Ectodermal cell (in vitro differentiated cells): Measurements from ENCODE around the gene CWC27. TPM values are rescaled to one million over a fixed set of nuclear protein-coding genes. Genes with fewer than 3 reads are reported as not detected.

Experiments
- H3K27ac ChIP-seq: 2 replicates; pipeline ENCODE4 v1.7.0; 2013; ENCODE audit warnings: mild to moderate bottlenecking, low read depth, low read length; ENCODE audit not compliant: insufficient read depth, poor library complexity, severe bottlenecking
- H3K27me3 ChIP-seq: 2 replicates; pipeline ENCODE4 v1.7.0; 2013; ENCODE audit warnings: mild to moderate bottlenecking, low read length; ENCODE audit not compliant: insufficient read depth, control insufficient read depth, poor library complexity, severe bottlenecking
- H3K36me3 ChIP-seq: one replicate; pipeline ENCODE4 v1.7.0; 2013; ENCODE audit warnings: low read length; ENCODE audit not compliant: control insufficient read depth, insufficient read depth
- H3K4me1 ChIP-seq: one replicate; pipeline ENCODE4 v1.7.0; 2013; ENCODE audit warnings: low read length; ENCODE audit not compliant: control insufficient read depth, insufficient read depth
- H3K4me3 ChIP-seq: 2 replicates; pipeline ENCODE4 v1.7.0; 2013; ENCODE audit warnings: low read depth, low read length, control low read depth; ENCODE audit not compliant: insufficient read depth
- H3K9me3 ChIP-seq: 2 replicates; pipeline ENCODE4 v1.7.0; 2013; ENCODE audit warnings: mild to moderate bottlenecking, low read length, moderate library complexity; ENCODE audit not compliant: control insufficient read depth
- WGBS, 2 experiments: methylation state at CpG; one replicate each; pipeline ENCODE4 v1.1.7; 2013; ENCODE audit warnings: missing lambda C conversion rate in 2 of 2; 5-methylcytosine and 5-hydroxymethylcytosine counted together
- polyA plus RNA-seq, 4 experiments: library from polyadenylated mRNA; stranded (reverse); fragments of 50-300 nt; gene quantifications; one replicate each; pipeline ENCODE4 v1.2.3, GENCODE V29; 2013

CWC27 gene
- polyA plus RNA-seq (2013, experiment 1 of 4): 51.6 TPM
- polyA plus RNA-seq (2013, experiment 2 of 4): 46.2 TPM
- polyA plus RNA-seq (2013, experiment 3 of 4): 43.7 TPM
- 47.4 TPM for polyA plus RNA-seq (2013, experiment 4 of 4)

- peak within 1 kb of the TSS; percentile 91 for H3K27ac ChIP-seq
- no peaks in the 10 kb centered on the region for H3K27me3 ChIP-seq
- no peaks in the 10 kb centered on the region for H3K9me3 ChIP-seq
- peak within 1 kb of the TSS; percentile 91 for H3K4me3 ChIP-seq
- 0% methylated on average over 47 to 48 of the region's 48 CpGs for WGBS, 2 experiments
- H3K4me1 ChIP-seq: peaks cover 16% of the 10 kb centered on the region
- H3K36me3 ChIP-seq: no peaks in the 10 kb centered on the region
Observed at GRCh38 chr5:64768358-64769312, at the start of gene CWC27, which contains the start of gene SREK1IP1. CWC27 (plus strand) TSS chr5:64768930; CDS start chr5:64769147, 217 bp downstream. SREK1IP1 (minus strand) TSS chr5:64768691; CDS start chr5:64768517, 174 bp downstream.

- H3K4me3 ChIP-seq: no peak overlapping the region
- no peaks in the 10 kb centered on the region for H3K9me3 ChIP-seq
- H3K36me3 ChIP-seq: peaks cover 4% of the 10 kb centered on the region
- H3K27ac ChIP-seq: no peak overlapping the region
- H3K27me3 ChIP-seq: no peaks in the 10 kb centered on the region
- 92 to 94% methylated on average over 3 of the region's 3 CpGs for WGBS, 2 experiments
- H3K4me1 ChIP-seq: no peaks in the 10 kb centered on the region
Observed at GRCh38 chr5:64722588-64722987, 46.1 kb upstream of the CWC27 start.

- WGBS, 2 experiments: 100% methylated on average over 1 of the region's 2 CpGs; no CpG with 5 or more reads in 1 of the 2 experiments
- no peak overlapping the region for H3K4me3 ChIP-seq
- H3K36me3 ChIP-seq: peaks cover 4% of the 10 kb centered on the region
- H3K4me1 ChIP-seq: no peaks in the 10 kb centered on the region
- H3K27ac ChIP-seq: no peak overlapping the region
- no peaks in the 10 kb centered on the region for H3K27me3 ChIP-seq
- H3K9me3 ChIP-seq: no peaks in the 10 kb centered on the region
Observed at GRCh38 chr5:64727150-64727549, 41.6 kb upstream of the CWC27 start.

- no peaks in the 10 kb centered on the region for H3K9me3 ChIP-seq
- 100% methylated on average over 1 of the region's 1 CpG; no CpG with 5 or more reads in 1 of the 2 experiments for WGBS, 2 experiments
- H3K27me3 ChIP-seq: no peaks in the 10 kb centered on the region
- H3K4me3 ChIP-seq: no peak overlapping the region
- H3K27ac ChIP-seq: no peak overlapping the region
- H3K36me3 ChIP-seq: peaks cover 15% of the 10 kb centered on the region
- no peaks in the 10 kb centered on the region for H3K4me1 ChIP-seq
Observed at GRCh38 chr5:64742411-64742810, 26.3 kb upstream of the CWC27 start.

- Histone ChIP-seq H3K27ac (no peak overlapping the region), H3K36me3 (peaks cover 18% of the 10 kb centered on the region), H3K9me3 (no peaks in the 10 kb centered on the region), H3K27me3 (no peaks in the 10 kb centered on the region), H3K4me1 (no peaks in the 10 kb centered on the region), H3K4me3 (no peak overlapping the region)
Observed at GRCh38 chr5:64742821-64743220, 25.9 kb upstream of the CWC27 start.

- H3K4me1 ChIP-seq: no peaks in the 10 kb centered on the region
- H3K4me3 ChIP-seq: no peak overlapping the region
- H3K27ac ChIP-seq: no peak overlapping the region
- H3K9me3 ChIP-seq: no peaks in the 10 kb centered on the region
- peaks cover 10% of the 10 kb centered on the region for H3K36me3 ChIP-seq
- 97 to 100% methylated on average over 1 of the region's 1 CpG for WGBS, 2 experiments
- no peaks in the 10 kb centered on the region for H3K27me3 ChIP-seq
Observed at GRCh38 chr5:64744914-64745313, 23.8 kb upstream of the CWC27 start.

GRCh38 chr5:64746446-64746845 is 22.3 kb upstream of the CWC27 start:
- no peak overlapping the region for H3K27ac ChIP-seq
- H3K4me1 ChIP-seq: no peaks in the 10 kb centered on the region
- peaks cover 4% of the 10 kb centered on the region for H3K36me3 ChIP-seq
- no peaks in the 10 kb centered on the region for H3K9me3 ChIP-seq
- no peaks in the 10 kb centered on the region for H3K27me3 ChIP-seq
- WGBS, 2 experiments: 95 to 100% methylated on average over 1 of the region's 1 CpG
- no peak overlapping the region for H3K4me3 ChIP-seq

GRCh38 chr5:64749385-64749784 is 19.3 kb upstream of the CWC27 start:
- H3K27me3 ChIP-seq: no peaks in the 10 kb centered on the region
- WGBS, 2 experiments: 93 to 95% methylated on average over 4 of the region's 4 CpGs
- H3K4me3 ChIP-seq: no peak overlapping the region
- no peaks in the 10 kb centered on the region for H3K4me1 ChIP-seq
- no peak overlapping the region for H3K27ac ChIP-seq
- H3K36me3 ChIP-seq: peaks cover 10% of the 10 kb centered on the region
- no peaks in the 10 kb centered on the region for H3K9me3 ChIP-seq

GRCh38 chr5:64754066-64754465 is 14.7 kb upstream of the CWC27 start:
- Histone ChIP-seq H3K9me3 (no peaks in the 10 kb centered on the region), H3K27ac (no peak overlapping the region), H3K4me1 (peaks cover 3% of the 10 kb centered on the region), H3K4me3 (no peak overlapping the region), H3K36me3 (peaks cover 6% of the 10 kb centered on the region), H3K27me3 (no peaks in the 10 kb centered on the region)
- WGBS, 2 experiments: 100% methylated on average over 2 of the region's 2 CpGs; no CpG with 5 or more reads in 1 of the 2 experiments

GRCh38 chr5:64758901-64759300 is 9.8 kb upstream of the CWC27 start:
- Histone ChIP-seq H3K27me3 (no peaks in the 10 kb centered on the region), H3K27ac (no peak overlapping the region), H3K4me1 (peaks cover 18% of the 10 kb centered on the region), H3K9me3 (no peaks in the 10 kb centered on the region), H3K4me3 (no peak overlapping the region), H3K36me3 (no peaks in the 10 kb centered on the region)
- WGBS, 2 experiments: 84 to 96% methylated on average over 3 of the region's 3 CpGs
